Activated B cell treated with CpG ODN at 0.5 μM for 24 hours (primary cell): ENCODE data around the gene SCYGR3. TPM values are rescaled to one million over a fixed set of nuclear protein-coding genes. Genes with fewer than 3 reads are reported as not detected.

ENCODE experiments used
- ATAC-seq: fragments of 200-7000 bp; cut with Tn5 transposase; one replicate; pipeline ENCODE4 v1.10.0; 2021; ENCODE audit warnings: low read depth, mild to moderate bottlenecking, moderate library complexity
- CTCF ChIA-PET: fragments of 350-600 bp; sonication (Branson Sonifier 250); formaldehyde crosslinking; loops from one replicate; lab custom pipeline; 2021; ENCODE audit warnings: antibody characterized with exemption; lab: Charles Lee
- POLR2A ChIA-PET: fragments of 350-600 bp; sonication (Branson Sonifier 250); formaldehyde crosslinking; loops from one replicate; lab custom pipeline; 2021; ENCODE audit warnings: antibody characterized with exemption; lab: Charles Lee
- DNase-seq: peaks from one replicate; pipeline ENCODE4 v3.0.0; 2022
- H3K27ac Mint-ChIP-seq: one replicate; pipeline ENCODE4 v1.8.0; 2020; ENCODE audit warnings: mixed read lengths
- H3K27me3 Mint-ChIP-seq: one replicate; pipeline ENCODE4 v1.8.0; 2021; ENCODE audit warnings: mixed read lengths
- H3K36me3 Mint-ChIP-seq: one replicate; pipeline ENCODE4 v1.8.0; 2021; ENCODE audit warnings: low read depth, mixed read lengths
- H3K4me1 Mint-ChIP-seq: one replicate; pipeline ENCODE4 v1.8.0; 2021; ENCODE audit warnings: mixed read lengths
- H3K4me3 Mint-ChIP-seq: one replicate; pipeline ENCODE4 v1.8.0; 2020; ENCODE audit warnings: mild to moderate bottlenecking, mixed read lengths
- H3K9me3 Mint-ChIP-seq: one replicate; pipeline ENCODE4 v1.8.0; 2020; ENCODE audit warnings: mixed read lengths
- intact Hi-C: fragments of 100-400 bp; cut with micrococcal nuclease; formaldehyde crosslinking; loops from one replicate; pipeline ENCODE4 v1.15.1; 2024
- total RNA-seq: library from RNA; stranded (reverse); gene quantifications from 2 replicates; pipeline ENCODE4 v1.2.3, GENCODE V29; 2022
- TF ChIP-seq, protein P1 (sequence below): fragments of 200-600 bp; IDR thresholded peaks from one replicate; pipeline ENCODE4 v1.8.0; 2022; ENCODE audit warnings: antibody characterized with exemption, mild to moderate bottlenecking

Gene SCYGR3
- total RNA-seq, 1 donor from 2014 or later = not detected

DNA sequence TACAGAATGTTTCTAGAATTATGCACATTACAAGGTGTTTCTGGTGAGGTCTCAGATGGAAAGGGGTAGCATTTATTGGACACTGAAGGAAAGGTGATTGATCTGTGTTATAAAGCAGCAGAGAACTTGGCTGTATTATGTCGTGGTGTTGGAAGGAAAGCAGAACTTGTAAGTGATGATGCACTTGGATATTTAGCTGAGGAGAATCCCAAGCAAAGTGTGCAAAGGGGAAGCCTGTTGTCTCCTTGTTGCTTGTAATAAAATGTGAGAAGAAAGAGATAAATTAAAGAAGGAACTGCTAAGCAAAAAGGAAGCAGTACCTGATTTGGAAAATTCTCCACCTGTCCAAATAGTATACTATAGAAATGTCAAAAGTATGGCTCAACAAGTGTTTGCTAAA lies 39.8 kb upstream of the SCYGR3 start:
- H3K27me3 Mint-ChIP-seq = peaks cover 7% of the 10 kb centered on the region
- ChIA-PET POLR2A (no interaction called here), CTCF (no interaction called here)
- no peaks in the 10 kb centered on the region for H3K9me3 Mint-ChIP-seq
- H3K4me1 Mint-ChIP-seq = no peaks in the 10 kb centered on the region
- no peaks in the 10 kb centered on the region for H3K36me3 Mint-ChIP-seq
- intact Hi-C loops = no loop called here
- no peak for ATAC-seq
- no peak for DNase-seq
- TF ChIP-seq, protein P1, sequence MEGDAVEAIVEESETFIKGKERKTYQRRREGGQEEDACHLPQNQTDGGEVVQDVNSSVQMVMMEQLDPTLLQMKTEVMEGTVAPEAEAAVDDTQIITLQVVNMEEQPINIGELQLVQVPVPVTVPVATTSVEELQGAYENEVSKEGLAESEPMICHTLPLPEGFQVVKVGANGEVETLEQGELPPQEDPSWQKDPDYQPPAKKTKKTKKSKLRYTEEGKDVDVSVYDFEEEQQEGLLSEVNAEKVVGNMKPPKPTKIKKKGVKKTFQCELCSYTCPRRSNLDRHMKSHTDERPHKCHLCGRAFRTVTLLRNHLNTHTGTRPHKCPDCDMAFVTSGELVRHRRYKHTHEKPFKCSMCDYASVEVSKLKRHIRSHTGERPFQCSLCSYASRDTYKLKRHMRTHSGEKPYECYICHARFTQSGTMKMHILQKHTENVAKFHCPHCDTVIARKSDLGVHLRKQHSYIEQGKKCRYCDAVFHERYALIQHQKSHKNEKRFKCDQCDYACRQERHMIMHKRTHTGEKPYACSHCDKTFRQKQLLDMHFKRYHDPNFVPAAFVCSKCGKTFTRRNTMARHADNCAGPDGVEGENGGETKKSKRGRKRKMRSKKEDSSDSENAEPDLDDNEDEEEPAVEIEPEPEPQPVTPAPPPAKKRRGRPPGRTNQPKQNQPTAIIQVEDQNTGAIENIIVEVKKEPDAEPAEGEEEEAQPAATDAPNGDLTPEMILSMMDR = no peak
- H3K4me3 Mint-ChIP-seq = no peak overlapping the region
- no peak overlapping the region for H3K27ac Mint-ChIP-seq

DNA sequence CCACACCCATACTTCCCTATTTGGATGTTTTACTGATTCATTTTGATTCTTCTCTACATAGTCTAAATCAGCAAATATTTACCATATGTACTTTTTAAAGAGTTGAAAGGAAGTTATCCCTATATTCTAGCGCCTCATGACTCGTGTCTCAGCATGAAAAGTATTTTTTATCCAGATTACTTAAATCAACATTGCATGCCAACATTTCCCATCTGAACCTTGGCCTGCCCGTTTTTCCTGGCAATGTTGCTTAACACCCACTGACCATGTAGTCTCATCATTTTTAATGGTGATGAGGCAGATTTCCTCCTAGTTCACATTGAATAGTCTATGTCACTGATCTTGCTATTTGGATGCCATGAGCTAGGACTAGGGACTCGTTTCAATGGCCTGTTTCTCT lies 38.8 kb upstream of the SCYGR3 start:
- Mint-ChIP-seq H3K27me3 (peaks cover 7% of the 10 kb centered on the region), H3K9me3 (no peaks in the 10 kb centered on the region), H3K4me1 (no peaks in the 10 kb centered on the region), H3K4me3 (no peak overlapping the region), H3K36me3 (no peaks in the 10 kb centered on the region), H3K27ac (no peak overlapping the region)
- no peak for ATAC-seq
- CTCF ChIA-PET = no interaction called here
- TF ChIP-seq, protein P1 = no peak
- no peak for DNase-seq
- intact Hi-C loops = no loop called here
- POLR2A ChIA-PET = no interaction called here

DNA sequence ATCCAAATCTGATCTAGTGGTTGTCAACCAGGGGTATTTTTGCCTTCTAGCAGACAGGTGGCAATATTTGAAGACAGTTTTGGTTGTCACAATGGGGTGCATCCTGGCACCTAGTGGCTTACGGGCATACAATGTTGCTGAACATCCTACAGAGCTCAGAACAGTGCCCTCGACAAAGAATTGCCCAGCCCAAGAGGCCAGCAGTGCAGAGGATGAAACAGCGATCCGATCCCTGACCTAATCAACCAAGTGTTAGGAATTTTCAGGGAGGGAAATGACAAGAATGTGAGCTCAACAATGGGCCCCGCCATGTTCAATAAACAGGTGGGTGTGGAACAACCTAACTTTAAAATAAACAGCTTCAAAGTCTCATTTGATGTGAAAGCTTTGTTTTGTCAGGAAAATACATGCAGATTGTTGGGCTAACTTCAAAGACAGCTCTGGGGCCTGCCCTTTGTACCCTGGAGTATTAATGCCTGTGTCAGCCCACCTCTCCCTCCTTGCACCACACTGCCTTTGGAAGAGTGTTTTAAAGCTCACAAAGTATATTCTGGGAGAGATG lies 29.4 kb upstream of the SCYGR3 start:
- no peaks in the 10 kb centered on the region for H3K36me3 Mint-ChIP-seq
- TF ChIP-seq, protein P1 = no peak
- peaks cover 2% of the 10 kb centered on the region for H3K27me3 Mint-ChIP-seq
- CTCF ChIA-PET = interaction anchor here (1.0 kb wide), 1 partner anchor 14 kb away, joined by 5 read pairs; no protein-coding TSS in a partner anchor
- ATAC-seq (no peak), DNase-seq (no peak)
- no peak overlapping the region for H3K27ac Mint-ChIP-seq
- intact Hi-C loops = no loop called here
- H3K4me1 Mint-ChIP-seq = no peaks in the 10 kb centered on the region
- H3K9me3 Mint-ChIP-seq = no peaks in the 10 kb centered on the region
- POLR2A ChIA-PET = no interaction called here
- no peak overlapping the region for H3K4me3 Mint-ChIP-seq

DNA sequence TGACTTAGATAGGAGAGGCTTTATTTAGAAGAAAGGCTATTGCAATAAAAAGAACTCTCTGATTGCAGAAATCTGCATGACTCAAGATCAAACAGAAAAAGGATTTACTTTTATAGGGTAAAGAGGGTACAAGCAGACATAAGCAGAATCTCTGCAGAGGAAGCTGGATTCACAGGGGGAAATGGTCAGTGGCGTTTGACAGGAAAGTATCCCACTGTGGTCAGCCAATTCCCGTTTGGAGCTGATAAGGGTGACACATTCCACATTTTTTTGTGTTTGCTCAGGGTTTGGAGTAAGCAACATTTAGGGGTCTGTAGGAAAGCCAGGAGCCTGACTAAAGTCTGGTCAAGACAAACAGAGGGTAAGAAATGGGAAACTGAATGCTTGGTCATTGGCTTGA lies 28.0 kb upstream of the SCYGR3 start:
- H3K4me3 Mint-ChIP-seq = no peak overlapping the region
- no peaks in the 10 kb centered on the region for H3K4me1 Mint-ChIP-seq
- no peak for DNase-seq
- no peaks in the 10 kb centered on the region for H3K27me3 Mint-ChIP-seq
- POLR2A ChIA-PET = no interaction called here
- TF ChIP-seq, protein P1 = no peak
- H3K36me3 Mint-ChIP-seq = no peaks in the 10 kb centered on the region
- no peaks in the 10 kb centered on the region for H3K9me3 Mint-ChIP-seq
- intact Hi-C loops = no loop called here
- CTCF ChIA-PET = no interaction called here
- ATAC-seq = no peak
- H3K27ac Mint-ChIP-seq = no peak overlapping the region

DNA sequence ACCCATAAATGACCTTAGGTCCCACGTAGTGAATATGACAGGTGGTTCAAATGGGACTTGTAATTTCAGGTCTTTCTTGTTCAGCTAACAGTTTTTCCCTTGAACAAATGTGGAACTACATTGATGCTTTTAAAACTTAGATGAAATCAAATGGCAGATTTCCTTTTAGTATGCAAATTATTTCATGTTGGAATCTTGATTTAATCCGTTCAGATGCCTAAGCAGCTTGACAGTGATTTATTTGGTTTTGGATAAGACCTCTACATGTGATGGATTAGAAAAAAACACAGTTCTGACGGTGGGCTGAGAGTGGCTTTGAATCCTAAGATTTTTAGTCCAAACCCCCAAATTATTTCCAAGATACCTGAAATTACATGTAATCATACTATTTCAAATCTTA lies 19.6 kb upstream of the SCYGR3 start:
- no peak for DNase-seq
- POLR2A ChIA-PET = no interaction called here
- no peak overlapping the region for H3K4me3 Mint-ChIP-seq
- H3K27ac Mint-ChIP-seq = no peak overlapping the region
- TF ChIP-seq, protein P1 = no peak
- ATAC-seq = no peak
- H3K27me3 Mint-ChIP-seq = peaks cover 8% of the 10 kb centered on the region
- no peaks in the 10 kb centered on the region for H3K36me3 Mint-ChIP-seq
- no peaks in the 10 kb centered on the region for H3K9me3 Mint-ChIP-seq
- H3K4me1 Mint-ChIP-seq = no peaks in the 10 kb centered on the region
- CTCF ChIA-PET = no interaction called here
- intact Hi-C loops = no loop called here
